Right lobe of liver (tissue), 6 donors: ENCODE data around the gene GPER1. TPM values are rescaled to one million over a fixed set of nuclear protein-coding genes. Genes with fewer than 3 reads are reported as not detected.

Experiments used
- ATAC-seq, 4 donors: fragments of 200-7000 bp; cut with Tn5 transposase; one replicate each; pipeline ENCODE4 v1.9.1; 2020; ENCODE audit warnings: mild to moderate bottlenecking in 4 of 4, moderate library complexity in 4 of 4
- DNase-seq, 3 donors: peaks; one replicate each; pipeline ENCODE4 v3.0.0-alpha.2; 2020
- H3K27ac ChIP-seq, 3 donors: fragments of 200-600 bp; one replicate each; pipeline ENCODE4 v1.8.0; 2022
- H3K27me3 ChIP-seq, 2 donors: fragments of 200-600 bp; one replicate each; pipeline ENCODE4 v1.8.0; 2022
- H3K36me3 ChIP-seq, 4 donors: fragments of 200-600 bp; sonication (generic) in 1 of 4; one replicate each; pipeline versions ENCODE4 v1.5.1 to v1.8.0; 2017 to 2022; ENCODE audit warnings: control low read depth in 1 of 4
- H3K4me1 ChIP-seq, 4 donors: fragments of 200-600 bp; sonication (generic) in 1 of 4; one replicate each; pipeline versions ENCODE4 v1.5.1 to v1.8.0; 2017 to 2022; ENCODE audit warnings: control low read depth in 1 of 4
- H3K4me3 ChIP-seq, 3 donors: fragments of 200-600 bp; one replicate each; pipeline ENCODE4 v1.8.0; 2022
- H3K9me3 ChIP-seq, 4 donors: fragments of 200-600 bp; sonication (generic) in 1 of 4; one replicate each; pipeline versions ENCODE4 v1.5.1 to v1.8.0; 2017 to 2022; ENCODE audit warnings: control low read depth in 1 of 4
- POLR2A ChIP-seq: fragments of 450-650 bp; IDR thresholded peaks from one replicate; pipeline ENCODE4 v1.6.1; 2017; ENCODE audit warnings: antibody characterized with exemption, mild to moderate bottlenecking
- WGBS: methylation state at CpG from one replicate; pipeline ENCODE4 v1.1.6; 2018; ENCODE audit warnings: low coverage, low lambda C conversion rate; ENCODE audit not compliant: insufficient coverage; ENCODE audit errors: missing lambda C conversion rate; 5-methylcytosine and 5-hydroxymethylcytosine counted together
- intact Hi-C, 2 donors: fragments of 100-400 bp; cut with DNase I; formaldehyde crosslinking; loops; one replicate each; pipeline versions ENCODE4 v1.11.2 to v1.14.1; 2022
- total RNA-seq, 6 experiments: library from RNA; depleted of rRNA in 2 of 6; stranded (reverse); fragments of >200 nt in 2 of 6; fragmentation: NEBNext Ultra II Directional in 3 of 6; extraction: Animal tissue kit (Norgen Biotek cat#: 25700) in 3 of 6; gene quantifications; one replicate each; pipeline versions ENCODE4 v1.1.0 to v1.2.4, GENCODE V29; 2016 to 2023
- TF ChIP-seq, protein P1 (sequence below), 4 donors: fragments of 200-600 bp in 3 of 4; fragments of 450-650 bp in 1 of 4; IDR thresholded peaks; one replicate each; pipeline versions ENCODE4 v1.5.1 to v1.8.0; 2016 to 2022; ENCODE audit warnings: antibody characterized with exemption in 4 of 4, mild to moderate bottlenecking in 2 of 4
- donor health status: DM: no; HTN: yes; CAD: no.
- donor health status: DM: no; HTN: no; CAD: no.
- donor health status: DM: no; HTN: no; CAD: no.
- donor health status: DM: no; HTN: yes; CAD: no.
- donor health status: DM: no; HTN: yes; CAD: no.

The GPER1 gene
- total RNA-seq, 6 experiments from 2014 or later: 7.0 to 26.4 (median 11.9) TPM

DNA sequence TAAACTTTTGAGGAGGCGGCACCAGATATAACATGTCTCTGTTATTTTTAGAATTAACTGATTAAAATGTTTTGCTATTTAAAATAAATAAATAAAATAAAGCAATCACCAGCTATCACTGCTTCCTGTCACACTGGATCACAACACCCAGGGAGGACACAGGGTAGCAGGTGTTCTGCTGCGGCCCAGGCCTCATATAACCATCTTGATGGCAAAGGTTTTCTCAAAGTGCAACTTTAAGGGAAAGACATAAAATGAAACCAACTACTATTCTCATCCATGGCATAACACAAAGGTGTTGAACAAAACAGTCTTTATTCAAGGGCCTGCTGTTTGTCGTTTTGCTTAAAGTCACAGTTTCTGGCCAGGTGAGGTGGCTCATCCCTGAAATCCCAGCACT lies 23.2 kb downstream of the GPER1 start:
- no peak overlapping the region for H3K4me3 ChIP-seq
- no peaks in the 10 kb centered on the region for H3K9me3 ChIP-seq
- ATAC-seq (no peak), DNase-seq (no peak)
- no peaks in the 10 kb centered on the region for H3K27me3 ChIP-seq
- H3K4me1 ChIP-seq: no peaks in the 10 kb centered on the region
- H3K36me3 ChIP-seq: no peaks in the 10 kb centered on the region
- 90% methylated on average over 3 of the region's 3 CpGs for WGBS
- intact Hi-C loops: no loop called here
- H3K27ac ChIP-seq: no peak overlapping the region
- TF ChIP-seq POLR2A: no peak
- TF ChIP-seq, protein P1, sequence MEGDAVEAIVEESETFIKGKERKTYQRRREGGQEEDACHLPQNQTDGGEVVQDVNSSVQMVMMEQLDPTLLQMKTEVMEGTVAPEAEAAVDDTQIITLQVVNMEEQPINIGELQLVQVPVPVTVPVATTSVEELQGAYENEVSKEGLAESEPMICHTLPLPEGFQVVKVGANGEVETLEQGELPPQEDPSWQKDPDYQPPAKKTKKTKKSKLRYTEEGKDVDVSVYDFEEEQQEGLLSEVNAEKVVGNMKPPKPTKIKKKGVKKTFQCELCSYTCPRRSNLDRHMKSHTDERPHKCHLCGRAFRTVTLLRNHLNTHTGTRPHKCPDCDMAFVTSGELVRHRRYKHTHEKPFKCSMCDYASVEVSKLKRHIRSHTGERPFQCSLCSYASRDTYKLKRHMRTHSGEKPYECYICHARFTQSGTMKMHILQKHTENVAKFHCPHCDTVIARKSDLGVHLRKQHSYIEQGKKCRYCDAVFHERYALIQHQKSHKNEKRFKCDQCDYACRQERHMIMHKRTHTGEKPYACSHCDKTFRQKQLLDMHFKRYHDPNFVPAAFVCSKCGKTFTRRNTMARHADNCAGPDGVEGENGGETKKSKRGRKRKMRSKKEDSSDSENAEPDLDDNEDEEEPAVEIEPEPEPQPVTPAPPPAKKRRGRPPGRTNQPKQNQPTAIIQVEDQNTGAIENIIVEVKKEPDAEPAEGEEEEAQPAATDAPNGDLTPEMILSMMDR (IDR thresholded peaks at IDR 0.05): no peak

- intact Hi-C loops: no loop called here
- Histone ChIP-seq H3K4me3 (no peak overlapping the region), H3K36me3 (no peaks in the 10 kb centered on the region), H3K27me3 (no peaks in the 10 kb centered on the region), H3K9me3 (no peaks in the 10 kb centered on the region), H3K4me1 (no peaks in the 10 kb centered on the region), H3K27ac (no peak overlapping the region)
- WGBS: no CpG with 5 or more reads among the region's 9 CpGs
- DNase-seq: peak in 1 of 3 donors; percentile 44
- ATAC-seq: no peak
- TF ChIP-seq, protein P1 (IDR thresholded peaks at IDR 0.05): no peak
- no peak for TF ChIP-seq POLR2A
Observed at GRCh38 chr7:1112109-1112508, 24.2 kb downstream of the GPER1 start.

DNA sequence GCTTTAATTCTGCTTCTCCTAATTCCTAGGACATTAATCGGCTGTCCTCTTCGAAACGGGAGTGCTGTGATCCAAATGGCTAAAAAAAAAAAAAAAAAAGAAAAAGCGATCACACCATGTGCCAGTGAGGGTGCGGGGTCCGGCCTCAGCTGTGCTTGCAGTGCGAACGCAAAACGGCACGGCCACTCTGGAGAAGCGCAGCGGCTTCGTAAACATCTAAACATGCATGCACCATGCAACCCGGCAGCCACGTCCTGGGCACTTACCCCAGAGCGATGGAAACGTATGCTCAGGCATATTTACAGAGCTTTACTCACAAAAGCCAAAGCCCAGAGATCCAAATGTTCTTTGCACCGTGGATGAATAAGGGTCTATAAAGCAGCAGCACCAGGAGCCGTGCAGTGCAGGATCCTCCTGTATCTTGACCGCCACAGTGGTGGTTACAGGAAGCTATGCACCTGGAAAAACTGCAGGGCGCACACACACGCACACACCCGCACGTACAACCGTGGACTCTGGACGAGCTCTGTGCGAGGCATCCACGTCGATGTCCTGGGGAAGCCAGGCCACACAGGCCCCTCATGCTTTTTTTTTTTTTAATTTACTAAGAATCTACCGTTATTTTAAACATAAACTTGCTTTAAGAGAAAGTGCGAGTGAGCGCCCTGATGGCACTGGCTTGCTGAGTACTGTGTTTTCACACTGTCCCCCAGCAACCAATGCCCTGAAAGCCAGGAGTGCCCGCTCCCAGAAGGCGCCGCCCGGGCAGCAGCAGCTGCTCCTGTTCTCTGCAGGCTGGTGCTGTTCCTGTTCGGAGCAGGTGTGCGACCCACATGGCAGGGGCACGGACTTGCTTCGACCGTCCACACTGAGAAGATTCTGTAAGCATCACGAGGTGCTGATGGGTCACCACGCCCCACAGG lies 25.0 kb downstream of the GPER1 start:
- Histone ChIP-seq H3K27ac (no peak overlapping the region), H3K27me3 (no peaks in the 10 kb centered on the region), H3K4me3 (no peak overlapping the region), H3K9me3 (no peaks in the 10 kb centered on the region), H3K36me3 (no peaks in the 10 kb centered on the region), H3K4me1 (no peaks in the 10 kb centered on the region)
- TF ChIP-seq, protein P1 (IDR thresholded peaks at IDR 0.05): no peak
- no peak for TF ChIP-seq POLR2A
- DNase-seq: peak in 1 of 3 donors; percentile 21
- intact Hi-C loops: no loop called here
- no peak for ATAC-seq
- WGBS: 93% methylated on average over 10 of the region's 43 CpGs

DNA sequence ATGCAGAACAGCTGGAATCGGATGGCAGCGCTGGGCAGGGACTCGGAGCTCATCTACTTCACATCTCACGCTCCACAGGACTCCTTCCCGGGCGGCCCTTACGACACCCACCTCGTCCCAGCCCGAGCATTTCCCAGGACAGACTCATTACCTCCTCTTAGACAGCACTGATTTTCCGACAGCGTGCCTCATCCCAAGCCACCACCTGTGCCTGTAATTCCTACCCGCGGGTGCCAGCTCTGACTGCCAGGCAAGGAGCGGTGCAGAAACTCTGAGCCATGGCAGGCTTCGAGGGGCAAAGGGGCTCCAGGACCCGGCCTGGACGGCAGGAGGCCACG lies 25.6 kb downstream of the GPER1 start:
- 90% methylated on average over 5 of the region's 18 CpGs for WGBS
- ATAC-seq: peak in 1 of 4 donors; percentile 16

More for the DNA sequence above, 25.6 kb downstream of the GPER1 start:
- Histone ChIP-seq H3K27me3 (no peaks in the 10 kb centered on the region), H3K36me3 (no peaks in the 10 kb centered on the region), H3K4me1 (no peaks in the 10 kb centered on the region), H3K27ac (no peak overlapping the region), H3K9me3 (no peaks in the 10 kb centered on the region), H3K4me3 (no peak overlapping the region)
- intact Hi-C loops: no loop called here
- DNase-seq: peak in 1 of 3 donors; percentile 39
- TF ChIP-seq, protein P1 (IDR thresholded peaks at IDR 0.05): no peak
- no peak for TF ChIP-seq POLR2A
